Prostate gland (tissue), 2 donors: ENCODE results near the gene RARB. TPM values are rescaled to one million over a fixed set of nuclear protein-coding genes. Genes with fewer than 3 reads are reported as not detected.

Experiments
- DNase-seq: peaks from one replicate; pipeline ENCODE4 v3.0.0-alpha.2; 2019; ENCODE audit warnings: low spot score
- H3K27ac ChIP-seq, 2 donors: fragments of 200-600 bp; sonication (generic); 2 replicates each; pipeline ENCODE4 v1.5.1; 2017 to 2019
- H3K27me3 ChIP-seq: fragments of 200-600 bp; sonication (generic); replicated peaks from 2 replicates; pipeline ENCODE4 v1.5.1; 2019; ENCODE audit not compliant: insufficient read depth
- H3K36me3 ChIP-seq, 2 donors: fragments of 200-600 bp; sonication (generic); 1 replicate in 1 of 2; 2 replicates in 1 of 2; pipeline versions ENCODE4 v1.5.1 to v1.8.1; 2017 to 2019
- H3K4me1 ChIP-seq: fragments of 200-600 bp; sonication (generic); replicated peaks from 2 replicates; pipeline ENCODE4 v1.5.1; 2019
- H3K4me3 ChIP-seq, 2 donors: fragments of 200-600 bp; sonication (generic); 2 replicates each; pipeline ENCODE4 v1.5.1; 2017 to 2019
- H3K9me3 ChIP-seq: fragments of 200-600 bp; sonication (generic); 2 replicates; pipeline ENCODE4 v1.5.1; 2017
- CTCF ChIP-seq, 4 experiments: fragments of 200-600 bp in 2 of 4; fragments of 450-650 bp in 2 of 4; sonication (generic) in 2 of 4; IDR thresholded peaks; 1 replicate in 3 of 4; 2 replicates in 1 of 4; pipeline ENCODE4 v1.5.1; 2016 to 2019; ENCODE audit warnings: antibody characterized with exemption in 4 of 4, mild to moderate bottlenecking in 2 of 4, moderate library complexity in 2 of 4
- POLR2A ChIP-seq: fragments of 450-650 bp; IDR thresholded peaks from one replicate; pipeline ENCODE4 v1.6.1; 2016; ENCODE audit warnings: antibody characterized with exemption, mild to moderate bottlenecking
- POLR2AphosphoS5 ChIP-seq: sonication (generic); formaldehyde crosslinking; IDR thresholded peaks from one replicate; pipeline ENCODE4 v1.6.1; 2017; ENCODE audit warnings: antibody characterized with exemption
- WGBS: methylation state at CpG from one replicate; pipeline ENCODE4 v1.1.5; 2018; 5-methylcytosine and 5-hydroxymethylcytosine counted together
- intact Hi-C: fragments of 100-400 bp; cut with DNase I; formaldehyde crosslinking; loops from one replicate; pipeline ENCODE4 v1.14.2; 2022
- total RNA-seq, 2 donors: library from RNA; depleted of rRNA; stranded (reverse); fragments of >200 nt; gene quantifications; one replicate each; pipeline ENCODE4 v1.1.0, GENCODE V29; 2016

Gene RARB
- total RNA-seq, 2 donors from 2014 or later = 4.4 to 17.2 TPM

- no peak for DNase-seq
- Histone ChIP-seq H3K4me1 (no peaks in the 10 kb centered on the region), H3K36me3 (no peaks in the 10 kb centered on the region), H3K9me3 (no peaks in the 10 kb centered on the region), H3K27me3 (no peaks in the 10 kb centered on the region), H3K27ac (no peak overlapping the region), H3K4me3 (no peak overlapping the region)
- intact Hi-C loops = no loop called here
- no peak for TF ChIP-seq CTCF (IDR thresholded peaks at IDR 0.05)
- no peak for TF ChIP-seq POLR2A
- 46% methylated on average over 3 of the region's 3 CpGs for WGBS
These were observed 43.6 kb upstream of the RARB start for GRCh38 chr3:25384471-25384870.

- intact Hi-C loops = no loop called here
- TF ChIP-seq POLR2A (no peak), POLR2AphosphoS5 (no peak), CTCF (IDR thresholded peaks at IDR 0.05) (no peak)
These were observed 42.1 kb upstream of the RARB start for GRCh38 chr3:25385807-25386460.

GRCh38 chr3:25386686-25387255, 41.3 kb upstream of the RARB start:
- H3K27me3 ChIP-seq = no peaks in the 10 kb centered on the region
- H3K27ac ChIP-seq = no peak overlapping the region
- H3K9me3 ChIP-seq = no peaks in the 10 kb centered on the region
- H3K4me3 ChIP-seq = no peak overlapping the region
- intact Hi-C loops = no loop called here
- TF ChIP-seq POLR2AphosphoS5 (no peak), POLR2A (no peak)
- H3K4me1 ChIP-seq = no peaks in the 10 kb centered on the region
- H3K36me3 ChIP-seq = no peaks in the 10 kb centered on the region
- DNase-seq = no peak
- WGBS = 95% methylated on average over 4 of the region's 4 CpGs

More at GRCh38 chr3:25385807-25386460, 42.1 kb upstream of the RARB start:
- H3K36me3 ChIP-seq = no peaks in the 10 kb centered on the region
- no peaks in the 10 kb centered on the region for H3K9me3 ChIP-seq
- DNase-seq = no peak
- 85% methylated on average over 9 of the region's 9 CpGs for WGBS
- no peak overlapping the region for H3K4me3 ChIP-seq
- no peaks in the 10 kb centered on the region for H3K4me1 ChIP-seq
- no peak overlapping the region for H3K27ac ChIP-seq
- H3K27me3 ChIP-seq = no peaks in the 10 kb centered on the region

- Histone ChIP-seq H3K27ac (no peak overlapping the region), H3K27me3 (no peaks in the 10 kb centered on the region), H3K36me3 (no peaks in the 10 kb centered on the region), H3K9me3 (peaks cover 6% of the 10 kb centered on the region), H3K4me3 (no peak overlapping the region), H3K4me1 (no peaks in the 10 kb centered on the region)
- DNase-seq = no peak
- TF ChIP-seq POLR2AphosphoS5 (no peak), CTCF (IDR thresholded peaks at IDR 0.05) (no peak), POLR2A (no peak)
- WGBS = 93% methylated on average over 3 of the region's 3 CpGs
- intact Hi-C loops = no loop called here
These were observed 37.5 kb upstream of the RARB start for GRCh38 chr3:25390605-25391004.

- Histone ChIP-seq H3K9me3 (peaks cover 6% of the 10 kb centered on the region), H3K4me1 (no peaks in the 10 kb centered on the region), H3K36me3 (no peaks in the 10 kb centered on the region), H3K27ac (no peak overlapping the region), H3K4me3 (no peak overlapping the region), H3K27me3 (no peaks in the 10 kb centered on the region)
- WGBS = 96% methylated on average over 2 of the region's 2 CpGs
- TF ChIP-seq CTCF (IDR thresholded peaks at IDR 0.05) (no peak), POLR2AphosphoS5 (no peak), POLR2A (no peak)
- DNase-seq = no peak
- intact Hi-C loops = no loop called here
These were observed 31.8 kb upstream of the RARB start for GRCh38 chr3:25396251-25396650.
